A549 (cell line): Measurements from ENCODE around the gene CPN1. TPM values are rescaled to one million over a fixed set of nuclear protein-coding genes. Genes with fewer than 3 reads are reported as not detected.

ENCODE experiments used
- ATAC-seq, 2 experiments: fragments of 200-7000 bp in 1 of 2; fragments of >200 bp in 1 of 2; cut with Nextera tagmentation in 1 of 2; cut with Tn5 transposase in 1 of 2; 3 replicates each; pipeline versions ENCODE4 v1.8.0 to v1.9.1; 2018 to 2020; ENCODE audit warnings: mild to moderate bottlenecking in 1 of 2, moderate library complexity in 1 of 2
- CTCF ChIA-PET: fragments of 300-600 bp; sonication (Branson Sonifier 250); formaldehyde crosslinking; extraction: SDS; loops from one replicate; lab custom pipeline; 2021; ENCODE audit warnings: antibody characterized with exemption, inconsistent platforms; lab: Yijun Ruan, JAX
- POLR2A ChIA-PET: fragments of 350-600 bp; formaldehyde crosslinking; extraction: SDS; loops from one replicate; lab custom pipeline; 2021; ENCODE audit warnings: antibody characterized with exemption, inconsistent platforms; lab: Yijun Ruan, JAX
- DNase-seq, 2 experiments: peaks; one replicate each; pipeline versions ENCODE4 v3.0.0 to v3.0.0-alpha.2; 2011 to 2016; ENCODE audit warnings: low read depth in 1 of 2, low spot score in 1 of 2
- FAIRE-seq: peaks from 2 replicates; lab custom pipeline; 2011; peaks lifted over from hg19 to GRCh38; lab: Jason Lieb, UNC
- H3K27ac ChIP-seq, 2 experiments: fragments of >200 bp; sonication (Bioruptor Twin); formaldehyde crosslinking; 3 replicates each; pipeline ENCODE4 v1.5.1; 2016 to 2017
- H3K4me1 ChIP-seq: fragments of >200 bp; sonication (Bioruptor Twin); formaldehyde crosslinking; 3 replicates; pipeline ENCODE4 v1.6.1; 2016
- H3K4me2 ChIP-seq: fragments of >200 bp; sonication (Bioruptor Twin); formaldehyde crosslinking; 3 replicates; pipeline ENCODE4 v1.6.1; 2016
- H3K4me3 ChIP-seq: fragments of >200 bp; sonication (Bioruptor Twin); formaldehyde crosslinking; 3 replicates; pipeline ENCODE4 v1.5.1; 2016
- H3K9me3 ChIP-seq: fragments of >200 bp; sonication (Bioruptor Twin); formaldehyde crosslinking; 3 replicates; pipeline ENCODE4 v1.6.1; 2016
- CBX2 ChIP-seq: fragments of 200-600 bp; sonication (generic); IDR thresholded peaks from 2 replicates; pipeline ENCODE4 v1.6.1; 2016; ENCODE audit warnings: low read depth, mild to moderate bottlenecking, borderline replicate concordance
- CBX8 ChIP-seq: fragments of 200-600 bp; sonication (generic); IDR thresholded peaks from 2 replicates; pipeline ENCODE4 v1.6.1; 2016
- CEBPB ChIP-seq, 2 experiments: fragments of >200 bp in 1 of 2; sonication (Bioruptor Twin) in 1 of 2; formaldehyde crosslinking in 1 of 2; IDR thresholded peaks; 2 replicates each; pipeline ENCODE4 v1.6.1; 2012 to 2016
- CHD2 ChIP-seq: fragments of 150-350 bp; IDR thresholded peaks from 2 replicates; pipeline ENCODE4 v1.6.1; 2014; ENCODE audit warnings: low read length; ENCODE audit not compliant: partially characterized antibody
- EHF ChIP-seq: fragments of 250-450 bp; sonication (Bioruptor Pico); IDR thresholded peaks from 2 replicates; pipeline ENCODE4 v1.5.0; 2020; ENCODE audit warnings: mild to moderate bottlenecking
- EP300 ChIP-seq, 2 experiments: fragments of >200 bp; sonication (Bioruptor Twin); formaldehyde crosslinking; IDR thresholded peaks; 2 replicates in 1 of 2; 3 replicates in 1 of 2; pipeline ENCODE4 v1.6.1; 2016 to 2017
- FOSL2 ChIP-seq, 2 experiments: fragments of 450-650 bp in 1 of 2; fragments of >200 bp in 1 of 2; sonication (Bioruptor Twin) in 1 of 2; formaldehyde crosslinking; IDR thresholded peaks; 2 replicates each; pipeline versions ENCODE4 v1.5.0 to v1.6.1; 2016 to 2020; ENCODE audit warnings: mild to moderate bottlenecking in 1 of 2, moderate library complexity in 1 of 2
- HOXA7 ChIP-seq: fragments of 250-450 bp; sonication (Bioruptor Pico); IDR thresholded peaks from 2 replicates; pipeline ENCODE4 v1.5.0; 2020; ENCODE audit warnings: mild to moderate bottlenecking, moderate library complexity
- HOXB5 ChIP-seq: fragments of 250-450 bp; sonication (Bioruptor Pico); IDR thresholded peaks from 2 replicates; pipeline ENCODE4 v1.5.0; 2020; ENCODE audit warnings: mild to moderate bottlenecking, moderate library complexity
- JUNB ChIP-seq: fragments of >200 bp; sonication (Bioruptor Twin); formaldehyde crosslinking; IDR thresholded peaks from 2 replicates; pipeline ENCODE4 v1.6.1; 2016
- MAFK ChIP-seq: fragments of 450-650 bp; IDR thresholded peaks from 2 replicates; pipeline ENCODE4 v1.6.1; 2014; ENCODE audit not compliant: partially characterized antibody
- MAZ ChIP-seq: fragments of 150-350 bp; IDR thresholded peaks from 2 replicates; pipeline ENCODE4 v1.6.1; 2014; ENCODE audit warnings: antibody characterized with exemption, low read depth, low read length, borderline replicate concordance
- MYC ChIP-seq: IDR thresholded peaks from 2 replicates; pipeline ENCODE4 v1.6.1; 2012; ENCODE audit warnings: mild to moderate bottlenecking, inconsistent platforms, low read length, improper control_type of control experiment, borderline replicate concordance
- NPAS2 ChIP-seq: fragments of 250-450 bp; sonication (Bioruptor Pico); IDR thresholded peaks from 2 replicates; pipeline ENCODE4 v1.8.0; 2022; ENCODE audit warnings: mild to moderate bottlenecking, moderate library complexity, borderline replicate concordance
- PHF8 ChIP-seq: fragments of 200-600 bp; sonication (generic); IDR thresholded peaks from 2 replicates; pipeline ENCODE4 v1.6.1; 2016; ENCODE audit warnings: low read depth, mild to moderate bottlenecking, antibody characterized with exemption, moderate library complexity, borderline replicate concordance
- POLR2AphosphoS2 ChIP-seq: conservative IDR thresholded peaks from 2 replicates; pipeline ENCODE4 v1.6.1; 2012; ENCODE audit warnings: low read length, improper control_type of control experiment, inconsistent platforms
- RNF2 ChIP-seq: fragments of 200-600 bp; sonication (generic); IDR thresholded peaks from 2 replicates; pipeline ENCODE4 v1.6.1; 2016; ENCODE audit warnings: low read depth, mild to moderate bottlenecking, antibody characterized with exemption, moderate library complexity, borderline replicate concordance
- SMC3 ChIP-seq: fragments of >200 bp; sonication (Bioruptor Twin); formaldehyde crosslinking; IDR thresholded peaks from 3 replicates; pipeline ENCODE4 v1.6.1; 2018; ENCODE audit warnings: inconsistent platforms
- TFCP2L1 ChIP-seq: fragments of 250-450 bp; sonication (Bioruptor Pico); IDR thresholded peaks from 2 replicates; pipeline ENCODE4 v1.5.0; 2021; ENCODE audit warnings: mild to moderate bottlenecking
- ZNF302 ChIP-seq: fragments of 250-450 bp; sonication (Bioruptor Pico); IDR thresholded peaks from 2 replicates; pipeline ENCODE4 v1.9.0; 2021; ENCODE audit warnings: inconsistent platforms, mild to moderate bottlenecking, moderate library complexity
- WGBS: methylation state at CpG from one replicate; pipeline ENCODE4 v1.1.6; 2017; ENCODE audit errors: missing lambda C conversion rate; 5-methylcytosine and 5-hydroxymethylcytosine counted together
- polyA plus RNA-seq, 4 experiments: library from polyadenylated mRNA; depleted of rRNA in 3 of 4; stranded (reverse); fragments of >200 nt; fragmentation: RNase III in 1 of 4; extraction: RNeasy Plus Mini Kit Qiagen cat#74134 plus additional on column Dnase treatment in 1 of 4; gene quantifications; 2 replicates in 3 of 4; 3 replicates in 1 of 4; pipeline ENCODE4 v1.2.3, GENCODE V29; 2011 to 2017
- TF ChIP-seq, protein P1 (sequence below): fragments of 150-350 bp; IDR thresholded peaks from 2 replicates; pipeline ENCODE4 v1.6.1; 2014; ENCODE audit warnings: low read depth, mild to moderate bottlenecking, low read length
- TF ChIP-seq, protein P2 (sequence below): fragments of 250-450 bp; sonication (Bioruptor Pico); IDR thresholded peaks from 2 replicates; pipeline ENCODE4 v1.5.0; 2020; ENCODE audit warnings: low read depth, mild to moderate bottlenecking, moderate library complexity
- TF ChIP-seq, protein P3 (sequence below): fragments of 450-650 bp; IDR thresholded peaks from 2 replicates; pipeline ENCODE4 v1.6.1; 2014; ENCODE audit warnings: antibody characterized with exemption
- TF ChIP-seq, protein P4 (sequence below): IDR thresholded peaks from 2 replicates; pipeline ENCODE4 v1.6.1; 2012; ENCODE audit warnings: low read depth, borderline replicate concordance

Gene CPN1
- polyA plus RNA-seq, 2 of the 4 experiments (the other 2 are of a cell fraction): 0.52 to 3.2 TPM

DNA sequence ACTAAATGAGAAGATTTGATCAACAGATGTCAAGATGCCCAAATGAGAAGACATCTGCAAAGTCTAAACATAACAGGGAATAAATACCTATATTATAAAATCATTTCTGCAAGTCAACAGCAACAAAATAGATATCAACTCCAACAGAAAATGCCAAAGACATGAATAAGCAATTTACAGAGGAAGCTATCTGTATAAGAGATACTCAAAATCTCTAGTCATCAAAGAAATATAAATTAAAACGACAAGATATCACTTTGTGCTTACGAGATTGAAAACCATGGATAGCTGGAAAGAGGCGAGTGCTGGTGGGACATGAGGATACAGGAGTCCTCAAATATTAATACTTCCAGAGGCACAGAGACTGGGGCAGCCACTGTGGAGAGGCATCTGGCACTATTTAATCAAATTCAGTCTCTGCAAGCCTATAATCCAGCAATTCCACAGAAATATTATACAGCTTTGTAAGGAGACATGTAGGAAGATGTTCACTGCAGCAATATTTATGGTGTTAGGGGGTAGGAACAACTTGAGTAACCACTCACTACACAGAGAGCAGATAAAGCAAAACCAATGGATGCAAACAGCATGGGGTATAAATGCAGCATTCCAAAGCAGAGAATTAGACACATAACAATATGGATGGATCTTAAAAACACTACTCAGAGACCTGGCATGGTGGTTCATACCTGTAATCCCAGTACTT, 76.7 kb downstream of the CPN1 start:
- Histone ChIP-seq H3K27ac (peak overlapping the region; percentile 83 to 92), H3K4me2 (peak overlapping the region; percentile 96), H3K4me3 (peak overlapping the region; percentile 23), H3K9me3 (no peaks in the 10 kb centered on the region), H3K4me1 (peaks cover 49% of the 10 kb centered on the region)
- WGBS: 32% methylated on average over 3 of the region's 3 CpGs
- ChIA-PET CTCF (interaction anchor here (0.8 to 7.8 kb wide), 12 partner anchors 10 to 159 kb away, joined by 3 to 101 read pairs (median 4); no protein-coding TSS in a partner anchor), POLR2A (interaction anchor here (1.5 to 1.7 kb wide), 2 partner anchors 74 to 77 kb away, joined by 4 to 6 read pairs; no protein-coding TSS in a partner anchor)
- no peak for ATAC-seq
- no peak for DNase-seq
- FAIRE-seq: no peak
- TF ChIP-seq TFCP2L1 (CRISPR knock-in tag) (no peak), MAFK (peak; percentile 41)

DNA sequence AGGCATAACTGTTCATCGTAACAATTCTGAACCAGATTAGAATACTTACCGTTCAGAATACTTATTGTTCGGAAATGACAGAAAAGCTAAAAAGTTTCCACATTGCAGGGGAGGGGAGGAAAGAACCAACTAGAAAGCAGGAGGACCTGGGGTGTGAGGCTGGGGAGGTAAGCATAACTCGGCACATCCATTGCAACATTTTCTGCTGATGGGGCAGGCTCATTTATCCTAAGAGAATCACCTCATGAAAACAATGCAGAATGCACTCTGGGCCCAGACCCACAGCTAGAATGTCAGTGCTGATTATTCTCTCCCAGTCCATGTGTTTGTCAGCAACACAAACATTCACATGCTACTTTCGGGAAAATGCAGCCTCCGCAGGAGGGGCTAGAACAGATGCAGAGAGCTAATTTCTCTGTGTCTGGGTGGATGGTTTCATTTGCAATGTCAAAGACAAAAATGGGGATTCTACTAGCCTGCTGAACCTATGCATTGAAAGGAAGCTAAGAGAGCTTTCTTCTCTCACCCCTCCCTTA, 81.5 kb downstream of the CPN1 start:
- peaks cover 38% of the 10 kb centered on the region for H3K4me1 ChIP-seq
- POLR2A ChIA-PET: no interaction called here

DNA sequence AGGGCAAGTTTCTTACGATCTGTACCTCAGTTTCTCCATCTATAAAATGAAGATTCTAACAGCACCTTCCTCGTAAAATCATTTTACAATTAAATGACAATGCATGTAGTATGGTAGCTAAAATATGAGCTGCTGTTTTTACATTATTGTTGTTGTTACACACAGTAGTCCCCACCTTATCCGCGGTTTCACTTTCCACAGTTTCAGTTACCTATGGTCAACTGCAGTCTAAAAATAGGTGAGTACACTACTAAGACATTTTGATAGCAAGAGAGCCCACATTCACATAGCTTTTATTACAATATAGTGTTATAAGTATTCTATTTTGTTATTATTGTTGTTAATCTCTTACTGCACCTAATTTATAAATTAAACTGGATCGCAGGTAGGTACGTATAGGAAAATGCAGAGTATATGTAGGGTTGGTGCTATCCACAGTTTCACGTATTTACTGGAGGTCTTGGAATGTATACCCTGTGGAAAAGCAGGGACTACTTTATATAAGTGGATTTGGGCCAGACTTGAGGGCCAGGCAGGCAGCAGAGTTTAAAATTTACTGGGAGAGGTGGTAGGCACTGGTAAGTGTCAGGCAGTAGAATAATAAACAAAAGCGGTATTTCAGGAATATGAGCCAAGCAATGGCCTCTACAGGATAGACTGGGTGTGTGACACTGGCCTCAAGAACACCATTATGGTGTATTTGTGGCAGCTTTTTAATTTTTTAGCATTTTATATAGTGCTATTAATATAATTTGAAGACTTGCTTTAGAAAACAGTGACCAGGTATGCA, 82.2 kb downstream of the CPN1 start:
- DNase-seq (no peak), ATAC-seq (no peak), FAIRE-seq (no peak)
- Histone ChIP-seq H3K4me3 (no peak overlapping the region), H3K4me2 (no peak overlapping the region), H3K4me1 (peaks cover 34% of the 10 kb centered on the region), H3K9me3 (no peaks in the 10 kb centered on the region), H3K27ac (no peak overlapping the region)
- 93% methylated on average over 8 of the region's 8 CpGs for WGBS
- POLR2A ChIA-PET: no interaction called here
- TF ChIP-seq CHD2: no peak
- no peak for TF ChIP-seq HOXA7 (CRISPR knock-in tag)
- CTCF ChIA-PET: interaction anchor here (1.1 to 2.8 kb wide), 5 partner anchors 10 to 154 kb away, joined by 4 to 14 read pairs (median 5); partner anchors contain the start of gene DNMBP

More for the DNA sequence above, 81.5 kb downstream of the CPN1 start:
- Histone ChIP-seq H3K4me3 (no peak overlapping the region), H3K27ac (no peak overlapping the region), H3K4me2 (no peak overlapping the region), H3K9me3 (no peaks in the 10 kb centered on the region)
- 91% methylated on average over 6 of the region's 6 CpGs for WGBS
- no peak for FAIRE-seq
- no peak for DNase-seq
- no peak for TF ChIP-seq SMC3
- TF ChIP-seq CEBPB (IDR thresholded peaks at IDR 0.05): no peak
- no peak for TF ChIP-seq HOXA7 (CRISPR knock-in tag)
- TF ChIP-seq MYC: no peak
- TF ChIP-seq POLR2AphosphoS2: no peak
- no peak for TF ChIP-seq PHF8
- TF ChIP-seq, protein P1, sequence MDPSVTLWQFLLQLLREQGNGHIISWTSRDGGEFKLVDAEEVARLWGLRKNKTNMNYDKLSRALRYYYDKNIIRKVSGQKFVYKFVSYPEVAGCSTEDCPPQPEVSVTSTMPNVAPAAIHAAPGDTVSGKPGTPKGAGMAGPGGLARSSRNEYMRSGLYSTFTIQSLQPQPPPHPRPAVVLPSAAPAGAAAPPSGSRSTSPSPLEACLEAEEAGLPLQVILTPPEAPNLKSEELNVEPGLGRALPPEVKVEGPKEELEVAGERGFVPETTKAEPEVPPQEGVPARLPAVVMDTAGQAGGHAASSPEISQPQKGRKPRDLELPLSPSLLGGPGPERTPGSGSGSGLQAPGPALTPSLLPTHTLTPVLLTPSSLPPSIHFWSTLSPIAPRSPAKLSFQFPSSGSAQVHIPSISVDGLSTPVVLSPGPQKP: no peak
- no peak for TF ChIP-seq TFCP2L1 (CRISPR knock-in tag)
- TF ChIP-seq MAZ: no peak
- no peak for TF ChIP-seq RNF2
- no peak for TF ChIP-seq FOSL2 (IDR thresholded peaks at IDR 0.05)
- TF ChIP-seq FOSL2 (CRISPR knock-in tag; IDR thresholded peaks at IDR 0.05): no peak
- no peak for TF ChIP-seq HOXB5 (CRISPR knock-in tag)
- TF ChIP-seq ZNF302 (CRISPR knock-in tag): no peak
- CTCF ChIA-PET: interaction anchor here (1.1 to 2.8 kb wide), 4 partner anchors 9 to 154 kb away, joined by 4 to 9 read pairs (median 5); partner anchors contain the start of gene DNMBP
- no peak for ATAC-seq

DNA sequence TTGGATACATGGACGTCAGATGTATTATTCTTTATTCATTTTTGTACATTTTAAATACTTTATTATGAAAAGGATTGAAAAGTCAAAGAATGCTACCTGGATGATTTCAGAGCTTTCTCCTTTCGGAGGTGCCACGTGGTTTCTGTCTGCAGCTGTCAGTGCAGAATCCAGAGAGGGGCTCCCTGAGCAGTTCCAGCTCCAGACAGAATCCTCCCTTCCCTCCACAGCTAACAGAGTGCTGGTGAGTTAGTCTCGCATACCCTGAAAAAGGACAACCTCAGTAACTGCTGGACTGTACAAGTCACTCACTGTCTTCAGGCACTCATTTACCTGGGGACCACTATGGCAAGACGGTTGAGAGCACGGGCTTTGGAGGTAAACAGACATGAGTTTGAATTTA, 82.8 kb downstream of the CPN1 start:
- no peaks in the 10 kb centered on the region for H3K9me3 ChIP-seq
- FAIRE-seq: no peak
- peaks cover 34% of the 10 kb centered on the region for H3K4me1 ChIP-seq
- DNase-seq: no peak
- WGBS: 88% methylated on average over 5 of the region's 6 CpGs
- no peak overlapping the region for H3K4me2 ChIP-seq
- 0 out of 6 replicates have a peak overlapping the region, but pooled peaks of 1 of the 2 experiments have one; percentile 2 for H3K27ac ChIP-seq
- no peak overlapping the region for H3K4me3 ChIP-seq
- ATAC-seq: no peak
- POLR2A ChIA-PET: no interaction called here
- CTCF ChIA-PET: interaction anchor here (0.6 to 2.0 kb wide), 2 partner anchors 11 to 33 kb away, joined by 3 to 14 read pairs; partner anchors contain the start of gene DNMBP
- TF ChIP-seq EP300 (IDR thresholded peaks at IDR 0.05): no peak
- no peak for TF ChIP-seq EHF (CRISPR knock-in tag)
- TF ChIP-seq ZNF302 (CRISPR knock-in tag): no peak
- TF ChIP-seq JUNB: no peak
- no peak for TF ChIP-seq CBX2
- TF ChIP-seq, protein P2, sequence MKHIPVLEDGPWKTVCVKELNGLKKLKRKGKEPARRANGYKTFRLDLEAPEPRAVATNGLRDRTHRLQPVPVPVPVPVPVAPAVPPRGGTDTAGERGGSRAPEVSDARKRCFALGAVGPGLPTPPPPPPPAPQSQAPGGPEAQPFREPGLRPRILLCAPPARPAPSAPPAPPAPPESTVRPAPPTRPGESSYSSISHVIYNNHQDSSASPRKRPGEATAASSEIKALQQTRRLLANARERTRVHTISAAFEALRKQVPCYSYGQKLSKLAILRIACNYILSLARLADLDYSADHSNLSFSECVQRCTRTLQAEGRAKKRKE (CRISPR knock-in tag): no peak
- TF ChIP-seq NPAS2: no peak
- no peak for TF ChIP-seq SMC3
- TF ChIP-seq, protein P3, sequence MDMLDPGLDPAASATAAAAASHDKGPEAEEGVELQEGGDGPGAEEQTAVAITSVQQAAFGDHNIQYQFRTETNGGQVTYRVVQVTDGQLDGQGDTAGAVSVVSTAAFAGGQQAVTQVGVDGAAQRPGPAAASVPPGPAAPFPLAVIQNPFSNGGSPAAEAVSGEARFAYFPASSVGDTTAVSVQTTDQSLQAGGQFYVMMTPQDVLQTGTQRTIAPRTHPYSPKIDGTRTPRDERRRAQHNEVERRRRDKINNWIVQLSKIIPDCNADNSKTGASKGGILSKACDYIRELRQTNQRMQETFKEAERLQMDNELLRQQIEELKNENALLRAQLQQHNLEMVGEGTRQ: no peak
- no peak for TF ChIP-seq MAFK
- TF ChIP-seq TFCP2L1 (CRISPR knock-in tag): no peak
- TF ChIP-seq CBX8: no peak
- TF ChIP-seq, protein P4, sequence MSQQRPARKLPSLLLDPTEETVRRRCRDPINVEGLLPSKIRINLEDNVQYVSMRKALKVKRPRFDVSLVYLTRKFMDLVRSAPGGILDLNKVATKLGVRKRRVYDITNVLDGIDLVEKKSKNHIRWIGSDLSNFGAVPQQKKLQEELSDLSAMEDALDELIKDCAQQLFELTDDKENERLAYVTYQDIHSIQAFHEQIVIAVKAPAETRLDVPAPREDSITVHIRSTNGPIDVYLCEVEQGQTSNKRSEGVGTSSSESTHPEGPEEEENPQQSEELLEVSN: no peak
